ENCODE data around the gene PARK7. TPM values are rescaled to one million over a fixed set of nuclear protein-coding genes. Genes with fewer than 3 reads are reported as not detected.

PARK7 gene
- total and polyA plus RNA-seq, 2 experiments from 2014 or later = 178 to 679 TPM

GRCh38 chr1:8019229-8019620 is 57.7 kb downstream of the PARK7 start:
- Mint-ChIP-seq H3K27ac (peak overlapping the region; percentile 79), H3K36me3 (ENCODE audit: low read depth) (peaks cover 8% of the 10 kb centered on the region), H3K4me3 (peak overlapping the region; percentile 40; the same call in 2 of the 3 replicates), H3K27me3 (ENCODE audit: insufficient read depth, low read depth, poor library complexity) (no peaks in the 10 kb centered on the region), H3K4me1 (peaks cover 89% of the 10 kb centered on the region), H3K9me3 (no peaks in the 10 kb centered on the region)
- H3K27me3 ChIP-seq (ENCODE audit: insufficient read depth) = no peaks in the 10 kb centered on the region
- DNase-seq (ENCODE audit: low spot score) (no peak), ATAC-seq (peak; percentile 11; the same call in 1 of the 3 replicates)
- no peak overlapping the region for H2AFZ ChIP-seq
- H3K4me2 ChIP-seq = peak overlapping the region; percentile 67
- peaks cover 89% of the 10 kb centered on the region for H3K4me1 ChIP-seq (ENCODE audit: insufficient read depth)
- TF ChIP-seq EZH2phosphoT487 (IDR thresholded peaks at IDR 0.05; ENCODE audit: unreplicated experiment) (no peak), CTCF (conservative IDR thresholded peaks at IDR 0.05; ENCODE audit: low read depth in 2 of 2) (no peak), ZNF114 (CRISPR knock-in tag; IDR thresholded peaks at IDR 0.05) (no peak), JUNB (IDR thresholded peaks at IDR 0.05; ENCODE audit: unreplicated experiment) (no peak), ZNF462 (CRISPR knock-in tag; IDR thresholded peaks at IDR 0.05) (no peak), EZH2 (IDR thresholded peaks at IDR 0.05; ENCODE audit: low read depth, unreplicated experiment) (no peak), REST (IDR thresholded peaks at IDR 0.05; ENCODE audit: unreplicated experiment) (no peak), CREB1 (CRISPR knock-in tag; IDR thresholded peaks at IDR 0.05; ENCODE audit: low read depth) (no peak), NANOG (IDR thresholded peaks at IDR 0.05; ENCODE audit: borderline replicate concordance) (no peak), STAT1 (IDR thresholded peaks at IDR 0.05; ENCODE audit: unreplicated experiment) (no peak)
- H3K4me3 ChIP-seq = peak overlapping the region; percentile 7; the same call in 1 of the 2 replicates
- H3F3A ChIP-seq (replicated peaks; ENCODE audit: low read depth) = no peaks in the 10 kb centered on the region
- peaks cover 48% of the 10 kb centered on the region for H4K20me1 ChIP-seq (replicated peaks; ENCODE audit: insufficient read depth)
- peaks cover 98% of the 10 kb centered on the region for H3K79me2 ChIP-seq (replicated peaks; ENCODE audit: insufficient read depth)
- peak overlapping the region; percentile 34 for H3K27ac ChIP-seq (ENCODE audit: low read depth)
- no peaks in the 10 kb centered on the region for H3K9me2 ChIP-seq (ENCODE audit: insufficient read depth)
- no peaks in the 10 kb centered on the region; the same call in 1 of the 2 replicates for H3K36me3 ChIP-seq (ENCODE audit: insufficient read depth)

All from GM23338 (cell line).